GM18519 (cell line): Measurements from ENCODE around the gene PLEK.
"Not testable (repeated sequence)": the region's sequence is repeated elsewhere in the genome, so short reads cannot be mapped to it uniquely, and the experiment has no call there.

Source experiments
- ATAC-seq: cut with Tn5 transposase; IDR thresholded peaks from one replicate; pipeline ENCODE4 v1.9.1; 2021; ENCODE audit warnings: mild to moderate bottlenecking, moderate library complexity; ENCODE audit not compliant: unreplicated experiment, low FRiP score

PLEK gene

DNA sequence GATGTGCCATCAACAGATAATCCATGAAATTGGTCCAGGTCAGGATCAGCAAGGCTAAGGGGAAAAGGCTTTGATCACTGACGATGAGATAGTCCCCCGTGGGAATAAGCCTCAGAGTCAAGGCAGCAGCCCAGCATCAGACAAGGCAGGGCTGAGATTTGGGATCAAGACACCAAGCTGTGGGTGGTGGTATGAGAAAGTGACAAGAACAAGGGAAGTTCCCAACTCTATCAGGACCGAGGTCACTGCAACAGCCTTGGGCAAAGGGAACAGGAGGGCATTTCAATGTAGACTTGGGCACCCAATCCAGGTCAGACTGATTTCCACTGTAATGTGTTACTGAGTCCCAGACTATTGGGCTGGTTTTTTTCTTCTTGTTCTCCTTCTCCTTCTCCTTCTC lies 18.7 kb downstream of the PLEK start:
- no peak for ATAC-seq

GRCh38 chr2:68384485-68385107 lies 19.5 kb downstream of the PLEK start:
- ATAC-seq: no peak

DNA sequence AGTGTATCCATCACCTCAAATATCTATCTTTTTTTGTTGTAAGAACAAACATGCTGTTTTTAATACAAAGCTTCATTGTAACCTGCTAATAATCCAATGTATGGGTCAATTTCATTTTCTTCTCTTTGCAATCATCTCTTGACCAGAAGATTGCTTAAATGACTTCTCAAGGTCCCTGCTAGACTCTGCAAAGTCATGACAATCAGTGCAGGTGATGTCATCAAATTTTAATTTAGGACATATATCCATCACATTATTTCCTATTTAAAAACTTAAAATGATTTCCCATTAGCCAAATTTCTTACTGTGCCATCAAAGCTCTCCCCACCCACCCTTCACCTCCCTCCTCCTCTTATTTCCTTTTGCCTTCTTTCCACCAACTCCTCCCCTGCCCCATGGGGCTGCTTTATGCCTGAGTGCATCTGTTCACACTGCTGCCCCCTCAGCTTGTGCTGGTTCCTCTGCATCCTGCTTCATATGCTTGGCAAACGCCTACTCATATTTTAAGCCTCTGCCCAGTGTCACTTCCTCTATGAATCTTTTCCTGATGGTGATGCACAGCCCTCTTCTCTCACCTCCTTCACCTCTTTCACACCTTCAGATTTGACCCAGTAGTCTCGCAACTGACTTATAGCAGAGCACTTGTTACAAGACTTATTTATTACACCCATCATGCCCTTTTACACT lies 20.3 kb downstream of the PLEK start:
- peak; percentile 48 for ATAC-seq

GRCh38 chr2:68385907-68386287 lies 20.8 kb downstream of the PLEK start:
- ATAC-seq: no peak

DNA sequence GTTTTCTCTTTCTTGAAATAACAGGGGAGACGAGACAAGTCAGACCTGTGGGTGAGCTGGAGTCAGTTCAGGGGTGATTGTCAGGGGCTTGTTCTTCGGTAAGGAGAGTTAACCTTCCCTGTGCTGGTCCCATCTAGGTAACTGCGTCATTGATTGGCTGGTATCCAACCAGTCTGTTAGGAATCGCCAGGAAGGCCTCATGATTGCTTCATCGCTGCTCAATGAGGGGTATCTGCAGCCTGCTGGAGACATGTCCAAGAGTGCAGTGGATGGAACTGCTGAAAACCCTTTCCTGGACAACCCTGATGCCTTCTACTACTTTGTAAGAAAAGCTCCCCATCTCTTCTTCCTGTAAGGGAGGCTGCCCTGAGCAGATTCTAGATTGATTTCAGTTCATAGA lies 21.3 kb downstream of the PLEK start:
- no peak for ATAC-seq

GRCh38 chr2:68387408-68388350 lies 22.6 kb downstream of the PLEK start:
- peak; percentile 37 for ATAC-seq

- no peak for ATAC-seq
Measured at GRCh38 chr2:68388358-68388757, 23.3 kb downstream of the PLEK start.

DNA sequence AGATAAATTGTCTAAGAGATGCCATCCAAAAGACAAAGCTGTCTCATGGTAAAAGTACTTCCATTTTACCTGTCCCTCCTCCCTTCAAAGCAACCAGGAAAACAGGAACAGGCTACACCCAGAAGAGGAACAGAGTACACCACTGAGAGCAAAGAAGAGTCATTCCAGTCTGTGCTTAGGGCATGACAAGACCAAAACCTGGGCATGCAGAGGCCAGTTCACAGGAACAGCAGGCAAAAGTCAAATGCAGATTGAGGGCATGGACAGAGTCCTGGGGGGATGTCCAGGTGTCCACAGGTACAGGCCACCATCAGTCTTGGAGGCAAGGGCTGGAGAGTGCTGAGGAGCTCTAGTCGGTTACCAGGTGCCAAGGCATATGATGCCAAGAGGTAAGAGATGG lies 23.7 kb downstream of the PLEK start:
- no peak for ATAC-seq

GRCh38 chr2:68390114-68390513 lies 25.0 kb downstream of the PLEK start:
- no peak for ATAC-seq

- ATAC-seq: no peak
Measured at GRCh38 chr2:68390586-68390985, 25.5 kb downstream of the PLEK start.

GRCh38 chr2:68391099-68391498 lies 26.0 kb downstream of the PLEK start:
- no peak for ATAC-seq

DNA sequence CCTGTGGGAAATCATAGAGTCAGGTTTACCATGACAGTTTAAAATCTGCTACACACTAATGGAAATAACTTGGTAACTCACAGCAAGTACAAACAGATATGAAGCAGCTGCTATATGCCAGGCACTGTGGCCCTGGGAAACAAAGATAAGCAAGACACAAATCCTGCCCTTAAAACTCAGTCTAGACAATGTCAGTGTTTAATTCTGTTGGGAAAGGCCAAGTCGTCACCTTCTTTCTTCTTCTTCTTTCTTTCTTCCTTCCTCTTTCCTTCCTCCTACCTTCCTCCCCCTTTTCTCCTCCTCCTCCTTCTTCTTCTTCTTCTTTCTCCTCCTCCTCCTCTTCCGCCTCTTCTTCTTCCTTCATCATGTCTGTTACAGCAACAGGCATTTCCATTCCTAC lies 26.8 kb downstream of the PLEK start:
- no peak for ATAC-seq

- no peak for ATAC-seq
Measured at GRCh38 chr2:68396093-68396492, 31.0 kb downstream of the PLEK start.

GRCh38 chr2:68397704-68398263 lies 32.7 kb downstream of the PLEK start:
- not testable (repeated sequence) for ATAC-seq

GRCh38 chr2:68403199-68403644 lies 38.1 kb downstream of the PLEK start:
- no peak for ATAC-seq

DNA sequence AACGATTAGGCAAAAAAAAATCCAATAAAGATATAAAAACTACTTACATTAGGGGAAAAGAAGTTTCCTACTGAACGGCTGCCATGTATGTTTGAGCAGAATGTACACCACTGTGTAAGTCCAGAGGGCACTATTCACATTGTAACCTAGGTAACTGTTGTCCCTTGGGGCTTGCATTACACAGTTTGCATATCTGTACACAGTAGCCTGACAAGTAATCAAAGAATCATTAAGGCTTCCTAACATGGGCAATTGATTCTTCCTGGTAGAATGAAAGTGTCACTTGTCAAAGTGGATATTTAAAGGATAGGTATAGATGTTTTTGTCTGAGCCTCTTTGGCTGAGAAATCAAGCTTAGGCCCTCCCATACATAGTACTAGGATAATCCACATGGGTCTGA lies 39.1 kb downstream of the PLEK start:
- no peak for ATAC-seq

- ATAC-seq: no peak
Measured at GRCh38 chr2:68404893-68405799, 40.1 kb downstream of the PLEK start.

DNA sequence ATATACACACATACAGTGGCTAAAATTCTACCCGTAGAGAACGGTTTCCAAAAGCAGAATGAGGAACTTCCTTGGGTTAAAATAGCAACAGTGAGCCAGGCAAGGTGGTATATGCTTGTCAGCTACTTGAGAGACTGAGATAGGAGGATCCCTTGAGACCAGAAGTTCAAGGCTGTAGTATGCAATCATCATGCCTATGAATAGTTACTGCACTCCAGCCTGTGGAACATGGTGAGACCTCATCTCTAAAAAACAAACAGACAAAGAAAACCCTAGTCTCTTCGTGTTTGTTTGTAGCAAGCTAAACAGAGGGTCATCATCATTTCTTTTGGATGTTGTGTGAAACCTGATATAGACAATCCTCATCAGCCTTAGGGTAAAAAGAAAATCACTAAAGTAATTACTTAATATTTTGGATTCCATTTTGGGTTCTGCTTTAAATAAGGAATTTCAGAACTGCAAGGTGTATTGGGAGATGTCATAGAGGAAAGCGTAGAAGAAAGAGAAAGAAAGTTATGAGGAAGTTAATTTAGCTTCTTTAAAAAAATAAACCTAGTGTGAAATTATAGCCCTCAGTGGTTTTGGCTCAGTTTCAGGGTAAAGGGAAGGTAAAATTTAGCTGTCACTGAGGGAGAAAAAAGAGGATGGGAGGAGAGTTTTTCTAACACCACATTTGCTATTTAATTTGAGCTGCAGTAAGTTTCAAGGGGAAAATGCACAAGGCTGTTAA lies 46.5 kb downstream of the PLEK start:
- peak; percentile 90 for ATAC-seq

GRCh38 chr2:68412127-68412819 lies 47.2 kb downstream of the PLEK start:
- ATAC-seq: peak; percentile 16
